ENCODE results near the gene PEMT. TPM values are rescaled to one million over a fixed set of nuclear protein-coding genes. Genes with fewer than 3 reads are reported as not detected.

PEMT gene
- total and polyA plus RNA-seq, 9 of the 15 experiments (the other 6 are each of a cell fraction or from before 2014, with no cell fraction given) = 1.4 to 36.4 (median 13.6) TPM

DNA sequence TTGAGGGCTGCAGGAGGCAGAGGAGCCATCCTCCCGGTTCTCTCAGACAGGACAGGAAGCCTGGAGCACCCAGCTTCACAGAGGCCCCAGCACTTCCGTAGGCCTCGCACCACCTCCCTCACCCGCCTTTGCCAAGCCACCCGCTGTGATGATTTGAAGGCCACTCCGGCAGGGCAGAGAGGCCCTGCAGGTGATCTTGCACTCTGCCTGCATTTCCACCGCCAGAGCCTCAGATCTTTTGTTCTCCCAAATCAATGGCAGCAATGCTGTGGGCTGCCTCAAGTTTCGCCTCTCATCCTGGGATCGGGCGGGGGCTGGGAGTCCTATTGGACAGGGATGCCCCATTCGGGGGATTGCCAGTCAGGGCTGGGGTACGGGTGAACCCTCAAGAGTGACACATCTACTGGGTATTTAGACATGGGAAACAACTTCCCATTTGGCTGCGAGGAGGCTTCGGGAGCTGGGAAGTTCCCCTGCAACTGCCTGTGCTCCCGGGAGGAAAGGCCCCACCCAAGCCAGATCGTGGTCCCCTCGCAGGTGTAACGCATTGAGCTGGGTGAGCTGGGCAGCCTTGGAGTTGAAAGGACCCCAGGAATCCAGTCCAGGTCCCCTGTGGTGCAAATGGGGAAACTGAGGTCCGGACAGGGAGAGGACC, 34.8 kb upstream of the PEMT start (continued):
- TF ChIP-seq HNRNPL (IDR thresholded peaks at IDR 0.05; ENCODE audit: low read depth, low read length) = no peak
- no peak for TF ChIP-seq ZNF592 (IDR thresholded peaks at IDR 0.05)
- TF ChIP-seq XRCC5 (IDR thresholded peaks at IDR 0.05; ENCODE audit: low read depth, low read length) = no peak
- TF ChIP-seq, protein P1, sequence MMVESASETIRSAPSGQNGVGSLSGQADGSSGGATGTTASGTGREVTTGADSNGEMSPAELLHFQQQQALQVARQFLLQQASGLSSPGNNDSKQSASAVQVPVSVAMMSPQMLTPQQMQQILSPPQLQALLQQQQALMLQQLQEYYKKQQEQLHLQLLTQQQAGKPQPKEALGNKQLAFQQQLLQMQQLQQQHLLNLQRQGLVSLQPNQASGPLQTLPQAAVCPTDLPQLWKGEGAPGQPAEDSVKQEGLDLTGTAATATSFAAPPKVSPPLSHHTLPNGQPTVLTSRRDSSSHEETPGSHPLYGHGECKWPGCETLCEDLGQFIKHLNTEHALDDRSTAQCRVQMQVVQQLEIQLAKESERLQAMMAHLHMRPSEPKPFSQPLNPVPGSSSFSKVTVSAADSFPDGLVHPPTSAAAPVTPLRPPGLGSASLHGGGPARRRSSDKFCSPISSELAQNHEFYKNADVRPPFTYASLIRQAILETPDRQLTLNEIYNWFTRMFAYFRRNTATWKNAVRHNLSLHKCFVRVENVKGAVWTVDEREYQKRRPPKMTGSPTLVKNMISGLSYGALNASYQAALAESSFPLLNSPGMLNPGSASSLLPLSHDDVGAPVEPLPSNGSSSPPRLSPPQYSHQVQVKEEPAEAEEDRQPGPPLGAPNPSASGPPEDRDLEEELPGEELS (CRISPR knock-in tag; IDR thresholded peaks at IDR 0.05; ENCODE audit: borderline replicate concordance) = no peak
- TF ChIP-seq CHD1 (IDR thresholded peaks at IDR 0.05; ENCODE audit: low read length) = no peak
- no peak for TF ChIP-seq U2AF2 (optimal IDR thresholded peaks at IDR 0.05; ENCODE audit: low read depth, low read length)
- TF ChIP-seq POLR2A (conservative IDR thresholded peaks at IDR 0.05) = no peak
- TF ChIP-seq ETV5 (CRISPR knock-in tag; IDR thresholded peaks at IDR 0.05; ENCODE audit: low read depth) = no peak

All from K562 (cell line).